NCI-H187 (cell line): ENCODE data around the gene ANKAR.

Experiments used
- DNase-seq, 2 experiments: peaks; one replicate each; lab custom pipeline; 2025; lab: John Stamatoyannopoulos, UW

The ANKAR gene

GRCh38 chr2:189719571-189719970 lies 45.1 kb downstream of the ANKAR start:
- DNase-seq: no peak

DNA sequence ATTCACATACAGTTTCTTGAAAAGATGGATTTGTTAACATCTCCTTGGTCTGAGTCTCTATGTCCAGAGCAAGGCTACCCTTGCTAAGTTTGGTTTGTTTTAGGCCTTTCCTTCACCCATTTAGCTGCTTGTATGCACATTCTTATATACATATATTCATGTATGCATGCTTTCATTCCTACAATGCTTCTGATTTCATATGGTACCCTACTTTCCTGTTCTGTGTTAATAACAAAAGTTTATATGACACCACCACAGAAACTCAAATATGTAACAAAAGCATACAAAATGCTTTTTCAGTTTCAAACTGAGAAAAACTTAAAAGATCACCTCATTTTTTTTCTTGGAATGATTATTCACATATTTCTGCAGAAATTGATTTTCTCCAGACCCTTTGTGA lies 48.7 kb downstream of the ANKAR start:
- DNase-seq: no peak
